ENCODE data around the gene SLC39A11. TPM values are rescaled to one million over a fixed set of nuclear protein-coding genes. Genes with fewer than 3 reads are reported as not detected.

Gene SLC39A11
- total RNA-seq, 1 experiment from 2014 or later, result 56.1 TPM

GRCh38 chr17:72984926-72985325, 107.6 kb downstream of the SLC39A11 start:
- in situ Hi-C loops (cut with HindIII; ENCODE audit: low pct_unique_long_range_greater_than_20kb, low sequenced_read_pairs), result loop anchor here (5.0 kb wide), 1 partner anchor 82 kb away; no protein-coding TSS in a partner anchor
- H3K4me3 ChIP-seq (ENCODE audit: low read depth in 2 of 2, low read length in 2 of 2), result no peak overlapping the region

DNA sequence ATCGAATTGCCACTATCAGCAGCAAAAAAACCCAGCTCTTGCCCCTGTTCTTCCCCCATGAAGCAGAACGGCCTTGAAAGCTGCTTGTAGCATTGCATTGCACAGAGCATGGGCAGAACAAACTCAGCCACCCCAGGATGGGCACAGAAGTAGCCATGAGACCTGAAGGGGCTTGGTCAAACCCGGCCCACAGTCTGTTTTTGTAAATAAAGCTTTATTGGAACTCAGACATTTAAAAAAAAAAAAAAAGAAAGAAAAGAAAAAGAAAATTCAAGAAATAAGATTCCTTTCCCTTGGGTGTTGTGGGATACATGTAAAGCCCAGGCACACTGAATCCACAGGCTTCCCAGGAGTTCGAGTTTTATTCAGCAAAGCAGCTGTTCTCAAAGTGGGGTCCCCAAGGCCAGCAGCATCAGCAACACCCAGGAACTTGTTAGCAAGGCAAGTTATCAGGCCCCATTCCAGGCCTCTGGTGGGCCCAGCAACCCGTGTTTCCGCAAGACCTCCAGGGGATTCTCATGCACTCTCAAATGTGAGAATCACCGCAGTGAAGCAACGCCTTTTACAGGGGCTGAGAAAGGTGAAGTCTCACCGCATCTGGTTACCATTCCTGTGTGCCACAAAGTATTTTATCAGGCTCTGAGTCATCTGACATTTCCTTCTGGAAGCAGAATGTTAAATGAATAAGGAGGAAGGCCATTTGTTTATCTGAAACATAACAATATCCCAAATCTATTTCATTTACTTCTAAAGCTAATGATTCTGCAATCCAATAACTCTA, 108.2 kb downstream of the SLC39A11 start:
- Histone ChIP-seq H3K4me3 (ENCODE audit: low read depth in 2 of 2, low read length in 2 of 2) (no peak overlapping the region), H3K4me1 (ENCODE audit: control insufficient read depth, insufficient read depth, low read length) (no peaks in the 10 kb centered on the region), H3K27me3 (ENCODE audit: control insufficient read depth, insufficient read depth, low read length) (no peaks in the 10 kb centered on the region), H3K36me3 (ENCODE audit: control insufficient read depth, insufficient read depth, low read length) (no peaks in the 10 kb centered on the region), H3K27ac (ENCODE audit: low read length) (no peak overlapping the region), H3K9me3 (ENCODE audit: control insufficient read depth, insufficient read depth, low read depth, low read length) (no peaks in the 10 kb centered on the region)
- ATAC-seq (peak; percentile 5; the same call in 1 of the 2 replicates), DNase-seq (ENCODE audit: low read depth, low spot score) (no peak)
- in situ Hi-C loops (cut with HindIII; ENCODE audit: low pct_unique_long_range_greater_than_20kb, low sequenced_read_pairs) (no loop called here), intact Hi-C loops (cut with micrococcal nuclease; ENCODE audit: unreplicated experiment) (loop anchor here (10.0 kb wide), 1 partner anchor 170 kb away; no protein-coding TSS in a partner anchor)
- no peak for TF ChIP-seq REST (IDR thresholded peaks at IDR 0.05; ENCODE audit: insufficient read depth in 1 of 2, low read depth in 2 of 2, low read length in 1 of 2)
- no peak for TF ChIP-seq SIN3A (IDR thresholded peaks at IDR 0.05; ENCODE audit: borderline replicate concordance, insufficient read depth, low read depth, low read length)
- no peak for TF ChIP-seq POLR2AphosphoS5 (IDR thresholded peaks at IDR 0.05; ENCODE audit: low read depth, low read length)
- TF ChIP-seq TCF7L2 (IDR thresholded peaks at IDR 0.05; ENCODE audit: low read depth, low read length), result no peak
- TF ChIP-seq CTCF (IDR thresholded peaks at IDR 0.05), result no peak
- ChIA-PET POLR2A (interaction anchor here (0.6 to 0.7 kb wide), 2 partner anchors 182 to 428 kb away, joined by 6 to 14 read pairs; no protein-coding TSS in a partner anchor), CTCF (interaction anchor here (0.6 to 1.8 kb wide), 5 partner anchors 106 to 256 kb away, joined by 4 to 12 read pairs (median 5); no protein-coding TSS in a partner anchor)
- no TSS peak for BruUV-seq (replicated peaks)

More at GRCh38 chr17:72984926-72985325, 107.6 kb downstream of the SLC39A11 start:
- H3K36me3 ChIP-seq (ENCODE audit: control insufficient read depth, insufficient read depth, low read length), result no peaks in the 10 kb centered on the region
- no peak for DNase-seq (ENCODE audit: low read depth, low spot score)
- H3K4me1 ChIP-seq (ENCODE audit: control insufficient read depth, insufficient read depth, low read length), result no peaks in the 10 kb centered on the region
- H3K9me3 ChIP-seq (ENCODE audit: control insufficient read depth, insufficient read depth, low read depth, low read length), result no peaks in the 10 kb centered on the region
- ChIA-PET POLR2A (interaction anchor here (0.6 to 0.7 kb wide), 2 partner anchors 181 to 427 kb away, joined by 6 to 14 read pairs; no protein-coding TSS in a partner anchor), CTCF (interaction anchor here (0.6 to 1.8 kb wide), 4 partner anchors 106 to 287 kb away, joined by 3 to 12 read pairs (median 4); no protein-coding TSS in a partner anchor)
- no TSS peak for BruUV-seq (replicated peaks)
- TF ChIP-seq SIN3A (IDR thresholded peaks at IDR 0.05; ENCODE audit: borderline replicate concordance, insufficient read depth, low read depth, low read length), result no peak
- no peak for TF ChIP-seq TCF7L2 (IDR thresholded peaks at IDR 0.05; ENCODE audit: low read depth, low read length)
- TF ChIP-seq POLR2AphosphoS5 (IDR thresholded peaks at IDR 0.05; ENCODE audit: low read depth, low read length), result no peak
- H3K27ac ChIP-seq (ENCODE audit: low read length), result no peak overlapping the region
- ATAC-seq, result no peak
- H3K27me3 ChIP-seq (ENCODE audit: control insufficient read depth, insufficient read depth, low read length), result no peaks in the 10 kb centered on the region
- intact Hi-C loops (cut with micrococcal nuclease; ENCODE audit: unreplicated experiment), result loop anchor here (10.0 kb wide), 1 partner anchor 170 kb away; no protein-coding TSS in a partner anchor

All from Panc1 (cell line).